Epithelial cell of proximal tubule (primary cell): ENCODE results near the gene NIPA2. TPM values are rescaled to one million over a fixed set of nuclear protein-coding genes. Genes with fewer than 3 reads are reported as not detected.
"Not testable (repeated sequence)": the region's sequence is repeated elsewhere in the genome, so short reads cannot be mapped to it uniquely, and the experiment has no call there.

Source experiments
- DNase-seq: peaks from one replicate; pipeline ENCODE4 v3.0.0-alpha.2; 2011; ENCODE audit warnings: low read depth
- H3K4me3 ChIP-seq: 2 replicates; pipeline ENCODE4 v1.5.1; 2011; ENCODE audit warnings: low read depth, mild to moderate bottlenecking, low read length
- CTCF ChIP-seq: conservative IDR thresholded peaks from 2 replicates; pipeline ENCODE4 v1.5.1; 2012; ENCODE audit warnings: low read depth, mild to moderate bottlenecking, low read length
- total RNA-seq: library from RNA; depleted of rRNA; stranded (reverse); fragments of >200 nt; gene quantifications from 2 replicates; pipeline ENCODE4 v1.2.3, GENCODE V29; 2015

Gene NIPA2
- total RNA-seq, 1 donor from 2014 or later = 54.7 TPM

DNA sequence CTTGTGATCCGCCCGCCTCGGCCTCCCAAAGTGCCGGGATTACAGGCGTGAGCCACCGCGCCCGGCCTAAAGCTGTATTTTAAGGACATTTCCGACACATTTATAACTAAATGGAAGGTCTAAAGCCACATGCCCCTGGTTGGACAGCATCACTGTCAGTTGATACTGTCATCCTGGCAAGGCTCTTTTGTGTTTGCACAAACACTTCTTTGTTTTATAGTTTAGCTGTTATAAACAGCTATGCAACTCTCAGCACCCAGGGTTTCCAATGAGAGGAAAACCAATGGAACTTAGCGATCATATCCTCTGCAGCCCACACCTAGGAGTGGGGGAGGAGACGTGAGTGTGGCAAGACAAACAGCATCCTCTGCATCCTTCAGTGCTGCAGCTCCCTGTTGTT is 32.3 kb upstream of the NIPA2 start:
- no peak for TF ChIP-seq CTCF
- no peak overlapping the region for H3K4me3 ChIP-seq
- no peak for DNase-seq

- DNase-seq = no peak
- TF ChIP-seq CTCF = no peak
- H3K4me3 ChIP-seq = no peak overlapping the region
Measured at GRCh38 chr15:22806664-22807063, 31.8 kb upstream of the NIPA2 start.

GRCh38 chr15:22807831-22808230 is 30.6 kb upstream of the NIPA2 start:
- not testable (repeated sequence) for H3K4me3 ChIP-seq, DNase-seq

DNA sequence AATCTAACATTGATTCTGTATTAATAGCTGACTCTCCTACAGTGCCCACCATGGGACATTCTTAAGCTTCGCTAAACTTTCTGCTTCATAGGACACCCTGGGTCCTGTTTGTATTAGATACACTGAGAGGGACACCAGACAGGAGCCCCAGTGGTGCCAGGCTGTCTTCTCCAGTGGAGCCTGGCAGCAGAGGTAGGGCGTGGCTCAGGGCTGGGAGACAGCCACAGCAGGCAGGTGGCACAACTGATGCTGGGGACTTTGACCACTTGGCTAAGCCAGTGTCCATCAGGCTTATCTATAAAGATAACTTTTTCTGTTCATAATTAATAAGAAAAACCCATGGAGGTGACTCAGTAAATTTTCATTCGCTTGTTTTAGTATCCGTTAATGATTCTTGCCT is 30.2 kb upstream of the NIPA2 start:
- DNase-seq = no peak
- no peak for TF ChIP-seq CTCF
- no peak overlapping the region for H3K4me3 ChIP-seq

DNA sequence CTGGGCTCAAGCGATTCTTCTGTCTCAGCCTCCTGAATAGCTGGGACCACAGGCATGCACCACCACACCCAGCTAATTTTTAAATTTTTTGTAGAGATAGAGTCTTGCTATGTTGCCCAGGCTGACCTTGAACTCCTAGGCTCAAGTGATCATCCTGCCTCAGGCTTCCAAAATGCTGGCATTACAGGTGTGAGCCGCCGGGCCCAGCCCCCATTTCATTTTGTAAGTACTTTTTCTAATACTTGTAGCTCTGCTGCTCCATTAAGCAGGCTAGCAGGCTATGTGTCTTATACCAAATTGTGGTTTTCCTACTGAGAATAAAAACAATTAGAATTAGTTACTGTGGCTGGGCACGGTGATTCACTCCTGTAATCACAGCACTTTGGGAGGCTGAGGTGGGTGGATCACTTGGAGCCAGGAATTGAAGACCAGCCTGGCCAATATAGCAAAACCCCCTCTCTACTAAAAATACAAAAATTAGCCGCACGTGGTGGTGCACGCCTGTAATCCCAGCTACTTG is 29.6 kb upstream of the NIPA2 start:
- no peak for TF ChIP-seq CTCF
- DNase-seq = peak; percentile 36

GRCh38 chr15:22810033-22810852 is 28.2 kb upstream of the NIPA2 start:
- H3K4me3 ChIP-seq = no peak overlapping the region
- TF ChIP-seq CTCF = no peak
- no peak for DNase-seq

More for the DNA sequence above, 29.6 kb upstream of the NIPA2 start:
- no peak overlapping the region for H3K4me3 ChIP-seq

DNA sequence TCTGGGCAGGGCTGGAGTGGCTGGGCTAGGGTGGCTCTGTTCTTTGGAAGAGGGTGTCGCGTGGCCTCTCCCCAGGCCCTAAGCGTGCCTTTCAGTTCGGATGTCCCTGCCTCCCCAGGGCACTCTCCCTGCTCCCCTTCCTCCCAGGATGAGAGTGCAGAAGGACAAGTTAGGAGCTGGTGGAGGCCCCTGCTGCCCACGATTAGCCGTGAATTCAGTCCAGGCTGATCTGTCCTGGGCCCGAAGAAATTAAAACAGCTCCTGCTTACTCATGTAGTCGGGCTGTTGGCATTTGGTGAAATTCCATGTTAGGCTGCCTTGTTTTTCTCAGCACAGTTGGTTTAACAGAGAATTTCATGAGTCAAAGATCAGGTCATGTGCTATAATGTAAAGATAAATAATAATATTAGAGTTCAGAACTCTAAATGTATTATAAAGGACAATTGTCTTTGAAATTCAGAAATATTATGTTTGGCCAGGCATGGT is 27.6 kb upstream of the NIPA2 start:
- no peak overlapping the region for H3K4me3 ChIP-seq
- no peak for TF ChIP-seq CTCF
- DNase-seq = no peak
